NB4 (cell line): ENCODE results near the gene MAB21L2.
"Not testable (repeated sequence)": the region's sequence is repeated elsewhere in the genome, so short reads cannot be mapped to it uniquely, and the experiment has no call there.

Source experiments
- DNase-seq: peaks from one replicate; pipeline ENCODE4 v3.0.0; 2010; ENCODE audit warnings: low read depth
- H3K4me3 ChIP-seq: one replicate; pipeline ENCODE4 v1.5.1; 2011; ENCODE audit warnings: mild to moderate bottlenecking, low read depth, low read length, moderate library complexity
- MAX ChIP-seq: IDR thresholded peaks from 2 replicates; pipeline ENCODE4 v1.6.1; 2011; ENCODE audit warnings: low read depth, low read length
- MYC ChIP-seq: IDR thresholded peaks from 2 replicates; pipeline ENCODE4 v1.6.1; 2011; ENCODE audit warnings: low read depth, low read length
- POLR2A ChIP-seq: IDR thresholded peaks from 2 replicates; pipeline ENCODE4 v1.6.1; 2011; ENCODE audit warnings: mild to moderate bottlenecking; ENCODE audit not compliant: insufficient read length; ENCODE audit errors: extremely low read depth
- TF ChIP-seq, protein P1 (sequence below): IDR thresholded peaks from one replicate; pipeline ENCODE4 v1.5.1; 2012; ENCODE audit warnings: low read depth, low read length

The MAB21L2 gene

DNA sequence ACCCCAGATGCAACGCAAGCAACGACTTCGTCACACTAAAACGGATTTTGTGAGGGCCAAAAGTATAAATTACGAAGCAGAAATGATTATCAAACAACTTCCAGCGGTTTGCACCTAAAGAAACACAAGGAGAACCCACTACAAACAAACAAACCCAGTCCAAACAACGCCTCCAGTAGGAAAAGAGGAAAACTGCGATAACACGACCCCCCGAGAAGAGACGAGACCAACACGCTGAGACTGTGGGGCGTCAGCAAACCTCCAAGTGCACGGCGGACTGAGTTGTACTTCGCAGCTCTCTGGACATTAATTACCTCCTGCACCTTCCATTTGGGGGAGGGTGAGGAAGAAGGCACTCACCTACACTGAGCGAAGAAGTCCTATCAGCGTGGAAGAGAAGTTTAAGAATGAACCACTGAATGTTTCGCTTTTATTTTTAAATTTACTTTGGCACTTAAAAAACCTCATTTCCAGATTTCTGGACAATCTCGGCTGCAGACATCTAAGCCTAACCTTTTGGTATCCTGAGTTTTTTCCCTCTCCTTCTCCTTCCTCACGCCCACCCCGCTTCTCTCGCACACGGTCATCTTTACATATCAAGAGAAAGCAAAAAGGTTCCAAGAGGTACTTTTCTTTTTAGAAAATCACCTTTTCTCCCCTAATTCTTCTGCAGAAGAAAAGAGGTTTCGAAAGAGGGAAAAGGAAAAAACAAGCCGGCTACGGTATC, at the start of gene MAB21L2:
Gene MAB21L2 (plus strand): TSS at position 6 of the 727 bp plus-strand sequence. CDS start 879 bp downstream, outside the sequence.
- TF ChIP-seq MYC = no peak
- H3K4me3 ChIP-seq = no peak within 1 kb of the TSS
- DNase-seq = no peak

DNA sequence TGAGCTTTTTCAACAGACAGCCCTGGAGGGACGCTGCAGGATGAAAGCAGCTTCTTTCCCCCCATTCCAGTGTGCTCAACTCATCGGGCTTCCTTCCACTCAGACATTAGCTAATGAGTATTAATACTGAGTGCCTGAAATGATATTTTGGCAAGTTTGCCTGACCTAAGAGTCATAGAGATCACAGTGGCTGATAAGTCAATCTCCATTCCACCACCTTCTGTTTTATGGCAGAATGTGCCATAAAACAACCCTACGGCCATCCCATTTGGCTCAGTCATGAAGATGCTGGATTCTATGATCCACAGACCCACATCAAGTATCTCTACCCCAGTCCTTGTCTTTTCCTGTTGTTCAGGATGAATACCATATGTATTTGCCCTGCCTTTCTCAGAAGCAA, 48.3 kb upstream of the MAB21L2 start:
- no peak overlapping the region for H3K4me3 ChIP-seq
- no peak for DNase-seq
- TF ChIP-seq, protein P1, sequence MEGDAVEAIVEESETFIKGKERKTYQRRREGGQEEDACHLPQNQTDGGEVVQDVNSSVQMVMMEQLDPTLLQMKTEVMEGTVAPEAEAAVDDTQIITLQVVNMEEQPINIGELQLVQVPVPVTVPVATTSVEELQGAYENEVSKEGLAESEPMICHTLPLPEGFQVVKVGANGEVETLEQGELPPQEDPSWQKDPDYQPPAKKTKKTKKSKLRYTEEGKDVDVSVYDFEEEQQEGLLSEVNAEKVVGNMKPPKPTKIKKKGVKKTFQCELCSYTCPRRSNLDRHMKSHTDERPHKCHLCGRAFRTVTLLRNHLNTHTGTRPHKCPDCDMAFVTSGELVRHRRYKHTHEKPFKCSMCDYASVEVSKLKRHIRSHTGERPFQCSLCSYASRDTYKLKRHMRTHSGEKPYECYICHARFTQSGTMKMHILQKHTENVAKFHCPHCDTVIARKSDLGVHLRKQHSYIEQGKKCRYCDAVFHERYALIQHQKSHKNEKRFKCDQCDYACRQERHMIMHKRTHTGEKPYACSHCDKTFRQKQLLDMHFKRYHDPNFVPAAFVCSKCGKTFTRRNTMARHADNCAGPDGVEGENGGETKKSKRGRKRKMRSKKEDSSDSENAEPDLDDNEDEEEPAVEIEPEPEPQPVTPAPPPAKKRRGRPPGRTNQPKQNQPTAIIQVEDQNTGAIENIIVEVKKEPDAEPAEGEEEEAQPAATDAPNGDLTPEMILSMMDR = no peak
- TF ChIP-seq MYC (no peak), POLR2A (no peak), MAX (no peak)

DNA sequence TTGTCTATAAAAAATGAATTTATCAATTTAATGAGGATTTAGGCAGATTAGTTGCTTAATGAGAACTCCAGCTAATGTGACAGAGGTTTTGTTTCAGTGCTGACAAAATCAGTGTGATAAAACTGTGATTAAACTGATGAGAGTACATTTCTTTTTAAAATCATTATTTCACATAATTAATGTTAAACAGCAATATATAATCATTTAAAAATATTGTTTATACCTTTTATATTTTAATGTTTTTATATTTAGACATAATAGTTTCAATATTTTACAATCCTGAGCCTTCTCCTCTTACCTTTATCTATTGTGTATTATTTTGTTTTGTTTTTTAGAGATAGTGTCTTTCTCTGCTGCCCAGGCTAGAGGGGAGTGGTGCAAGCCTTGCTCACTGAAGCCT, 47.1 kb upstream of the MAB21L2 start:
- DNase-seq = no peak

DNA sequence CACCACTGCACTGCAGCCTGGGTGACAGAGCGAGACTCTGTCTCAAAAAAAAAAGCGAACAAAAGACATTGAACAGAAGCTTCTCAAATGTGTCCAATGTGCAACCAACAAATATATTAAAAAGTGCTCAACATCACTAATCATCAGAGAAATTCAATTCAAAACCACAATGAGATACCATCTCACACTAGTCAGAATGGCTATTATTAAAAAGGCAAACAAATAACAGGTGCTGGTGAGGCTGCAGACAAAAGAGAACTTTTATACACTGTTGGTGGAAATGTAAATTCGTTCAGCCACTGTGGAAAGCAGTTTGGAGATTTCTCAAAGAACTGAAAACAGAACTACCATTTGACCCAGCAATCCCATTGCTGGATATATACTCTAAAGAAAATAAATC, 44.0 kb upstream of the MAB21L2 start:
- not testable (repeated sequence) for DNase-seq, H3K4me3 ChIP-seq

More for the DNA sequence above, 47.1 kb upstream of the MAB21L2 start:
- H3K4me3 ChIP-seq = no peak overlapping the region
- TF ChIP-seq MAX (no peak), POLR2A (no peak), MYC (no peak)
- TF ChIP-seq, protein P1 = no peak

- no peak overlapping the region for H3K4me3 ChIP-seq
- DNase-seq = no peak
- TF ChIP-seq, protein P1 = no peak
- no peak for TF ChIP-seq POLR2A
Measured at GRCh38 chr4:150540536-150540935, 41.4 kb upstream of the MAB21L2 start.

DNA sequence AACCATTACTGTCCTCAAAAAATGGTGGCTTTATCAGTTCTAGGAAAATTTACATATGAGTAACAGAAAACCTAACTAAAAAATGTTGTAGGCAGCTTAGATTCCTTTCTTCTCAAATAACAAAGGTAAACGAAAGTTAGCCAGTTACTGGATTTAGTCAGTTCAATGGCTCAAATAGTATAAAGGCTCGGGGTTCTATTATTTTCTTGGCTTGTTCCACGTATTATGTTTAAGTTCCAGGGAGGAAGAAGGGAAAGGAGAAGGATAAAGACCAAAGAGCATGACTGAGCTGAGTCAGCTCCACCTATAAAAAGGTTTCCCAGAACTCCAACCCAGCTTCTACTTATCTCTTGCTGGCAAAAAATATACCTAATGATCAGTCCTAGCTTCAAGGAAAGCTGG, 41.0 kb upstream of the MAB21L2 start:
- TF ChIP-seq MAX (no peak), MYC (no peak), POLR2A (no peak)
- TF ChIP-seq, protein P1 = no peak
- DNase-seq = no peak
- no peak overlapping the region for H3K4me3 ChIP-seq

- no peak for TF ChIP-seq MYC
- TF ChIP-seq MAX = no peak
- TF ChIP-seq, protein P1 = no peak
- no peak for TF ChIP-seq POLR2A
- no peak overlapping the region for H3K4me3 ChIP-seq
- DNase-seq = no peak
Measured at GRCh38 chr4:150541681-150542080, 40.3 kb upstream of the MAB21L2 start.
